GM10266 (cell line): ENCODE data around the gene QRFP.

Experiments used
- DNase-seq: peaks from one replicate; pipeline ENCODE4 v3.0.0; 2012; ENCODE audit errors: extremely low spot score
- CTCF ChIP-seq: IDR thresholded peaks from 2 replicates; pipeline ENCODE4 v1.5.1; 2012; ENCODE audit warnings: mild to moderate bottlenecking, low read depth; ENCODE audit not compliant: control insufficient read depth, insufficient read depth; ENCODE audit errors: missing control alignments

The QRFP gene

GRCh38 chr9:130936285-130937117, 39.9 kb upstream of the QRFP start:
- TF ChIP-seq CTCF: no peak
- DNase-seq: no peak

GRCh38 chr9:130935648-130936271, 39.1 kb upstream of the QRFP start:
- no peak for TF ChIP-seq CTCF
- no peak for DNase-seq

GRCh38 chr9:130934702-130935647, 38.4 kb upstream of the QRFP start:
- no peak for DNase-seq
- no peak for TF ChIP-seq CTCF

- no peak for DNase-seq
- TF ChIP-seq CTCF: no peak
Observed at GRCh38 chr9:130934246-130934645, 37.6 kb upstream of the QRFP start.

- TF ChIP-seq CTCF: no peak
- no peak for DNase-seq
Observed at GRCh38 chr9:130933114-130934046, 36.8 kb upstream of the QRFP start.

GRCh38 chr9:130932255-130933079, 35.9 kb upstream of the QRFP start:
- no peak for DNase-seq
- no peak for TF ChIP-seq CTCF
